Neutrophil (primary cell): Measurements from ENCODE around the gene SIAH3.

Source experiments
- H3K27ac ChIP-seq: fragments of 200-600 bp; sonication (generic); 2 replicates; pipeline ENCODE4 v1.5.1; 2016; ENCODE audit warnings: mild to moderate bottlenecking, moderate library complexity
- H3K27me3 ChIP-seq: fragments of 200-600 bp; sonication (generic); 2 replicates; pipeline ENCODE4 v1.6.0; 2016; ENCODE audit warnings: mild to moderate bottlenecking
- H3K36me3 ChIP-seq: fragments of 200-600 bp; sonication (generic); 2 replicates; pipeline ENCODE4 v1.5.1; 2017
- H3K4me1 ChIP-seq, 2 experiments: fragments of 200-600 bp in 1 of 2; sonication (generic) in 1 of 2; 1 replicate in 1 of 2; 2 replicates in 1 of 2; pipeline versions ENCODE4 v1.5.1 to v1.6.1; 2013 to 2016; ENCODE audit warnings: low read depth in 1 of 2, low read length in 1 of 2, mild to moderate bottlenecking in 1 of 2, moderate library complexity in 1 of 2; ENCODE audit not compliant: control insufficient read depth in 1 of 2, insufficient read depth in 1 of 2
- H3K4me3 ChIP-seq, 2 experiments: fragments of 200-600 bp in 1 of 2; sonication (generic) in 1 of 2; 1 replicate in 1 of 2; 2 replicates in 1 of 2; pipeline ENCODE4 v1.5.1; 2013 to 2016; ENCODE audit warnings: low read depth in 1 of 2, low read length in 1 of 2, mild to moderate bottlenecking in 1 of 2, moderate library complexity in 1 of 2
- H3K9me3 ChIP-seq: fragments of 200-600 bp; sonication (generic); 2 replicates; pipeline ENCODE4 v1.5.1; 2016
- CTCF ChIP-seq: fragments of 200-600 bp; sonication (generic); IDR thresholded peaks from 2 replicates; pipeline ENCODE4 v1.5.1; 2016; ENCODE audit warnings: antibody characterized with exemption

Gene SIAH3

GRCh38 chr13:45798851-45799250 is 52.7 kb downstream of the SIAH3 start:
- no peak for TF ChIP-seq CTCF
- H3K27me3 ChIP-seq, result no peaks in the 10 kb centered on the region
- no peaks in the 10 kb centered on the region for H3K36me3 ChIP-seq
- no peaks in the 10 kb centered on the region for H3K4me1 ChIP-seq
- no peaks in the 10 kb centered on the region for H3K9me3 ChIP-seq
- no peak overlapping the region for H3K4me3 ChIP-seq
- H3K27ac ChIP-seq, result no peak overlapping the region

GRCh38 chr13:45796426-45797235 is 54.9 kb downstream of the SIAH3 start:
- Histone ChIP-seq H3K9me3 (no peaks in the 10 kb centered on the region), H3K36me3 (no peaks in the 10 kb centered on the region), H3K27me3 (no peaks in the 10 kb centered on the region), H3K4me1 (no peaks in the 10 kb centered on the region), H3K27ac (no peak overlapping the region), H3K4me3 (no peak overlapping the region)
- no peak for TF ChIP-seq CTCF

GRCh38 chr13:45792827-45793303 is 58.7 kb downstream of the SIAH3 start:
- Histone ChIP-seq H3K27ac (no peak overlapping the region), H3K9me3 (no peaks in the 10 kb centered on the region), H3K36me3 (no peaks in the 10 kb centered on the region), H3K4me1 (no peaks in the 10 kb centered on the region), H3K4me3 (no peak overlapping the region), H3K27me3 (no peaks in the 10 kb centered on the region)
- TF ChIP-seq CTCF, result no peak

- Histone ChIP-seq H3K36me3 (no peaks in the 10 kb centered on the region), H3K4me1 (no peaks in the 10 kb centered on the region), H3K27ac (no peak overlapping the region), H3K27me3 (peaks cover 4% of the 10 kb centered on the region), H3K4me3 (no peak overlapping the region), H3K9me3 (no peaks in the 10 kb centered on the region)
- TF ChIP-seq CTCF, result no peak
Measured at GRCh38 chr13:45788011-45788410, 63.5 kb downstream of the SIAH3 start.

GRCh38 chr13:45787346-45787745 is 64.2 kb downstream of the SIAH3 start:
- H3K27ac ChIP-seq, result no peak overlapping the region
- H3K36me3 ChIP-seq, result no peaks in the 10 kb centered on the region
- H3K27me3 ChIP-seq, result peaks cover 4% of the 10 kb centered on the region
- no peak for TF ChIP-seq CTCF
- no peaks in the 10 kb centered on the region for H3K4me1 ChIP-seq
- H3K9me3 ChIP-seq, result no peaks in the 10 kb centered on the region
- H3K4me3 ChIP-seq, result no peak overlapping the region
